Midbrain (tissue), 1 donor: Measurements from ENCODE around the gene TPP1.

Experiments used
- DNase-seq: peaks from one replicate; lab custom pipeline; 2025; lab: John Stamatoyannopoulos, UW

TPP1 gene

DNA sequence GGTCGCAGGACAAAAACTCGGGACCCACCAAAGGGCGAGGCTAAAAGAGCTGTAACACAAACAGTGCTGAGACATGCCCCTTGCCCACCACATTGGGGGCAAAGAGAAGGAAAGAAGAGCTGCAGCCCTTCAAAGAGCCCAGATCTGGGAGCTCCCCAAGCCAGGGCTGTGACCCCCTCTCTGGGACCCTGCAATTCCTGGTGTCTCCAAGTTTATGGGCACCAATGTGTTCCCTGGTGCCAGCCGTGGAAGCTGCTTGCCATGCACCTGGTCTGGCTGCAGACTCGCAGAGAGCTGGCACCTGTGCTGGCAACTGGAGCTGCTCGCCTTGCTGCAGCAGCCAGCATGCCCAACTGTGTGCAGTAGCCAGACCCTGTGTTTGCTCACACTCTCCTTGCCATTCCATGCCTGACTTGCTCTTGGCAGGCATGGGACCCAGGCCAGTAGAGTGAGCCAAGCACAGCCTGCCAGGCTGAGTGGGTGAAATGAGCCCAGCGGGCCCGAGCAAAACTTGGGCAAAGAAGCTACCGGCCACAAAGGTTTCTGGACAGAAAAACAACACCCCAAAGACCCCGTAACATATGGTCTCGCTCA lies 31.8 kb downstream of the TPP1 start:
- peak; percentile 27 for DNase-seq

DNA sequence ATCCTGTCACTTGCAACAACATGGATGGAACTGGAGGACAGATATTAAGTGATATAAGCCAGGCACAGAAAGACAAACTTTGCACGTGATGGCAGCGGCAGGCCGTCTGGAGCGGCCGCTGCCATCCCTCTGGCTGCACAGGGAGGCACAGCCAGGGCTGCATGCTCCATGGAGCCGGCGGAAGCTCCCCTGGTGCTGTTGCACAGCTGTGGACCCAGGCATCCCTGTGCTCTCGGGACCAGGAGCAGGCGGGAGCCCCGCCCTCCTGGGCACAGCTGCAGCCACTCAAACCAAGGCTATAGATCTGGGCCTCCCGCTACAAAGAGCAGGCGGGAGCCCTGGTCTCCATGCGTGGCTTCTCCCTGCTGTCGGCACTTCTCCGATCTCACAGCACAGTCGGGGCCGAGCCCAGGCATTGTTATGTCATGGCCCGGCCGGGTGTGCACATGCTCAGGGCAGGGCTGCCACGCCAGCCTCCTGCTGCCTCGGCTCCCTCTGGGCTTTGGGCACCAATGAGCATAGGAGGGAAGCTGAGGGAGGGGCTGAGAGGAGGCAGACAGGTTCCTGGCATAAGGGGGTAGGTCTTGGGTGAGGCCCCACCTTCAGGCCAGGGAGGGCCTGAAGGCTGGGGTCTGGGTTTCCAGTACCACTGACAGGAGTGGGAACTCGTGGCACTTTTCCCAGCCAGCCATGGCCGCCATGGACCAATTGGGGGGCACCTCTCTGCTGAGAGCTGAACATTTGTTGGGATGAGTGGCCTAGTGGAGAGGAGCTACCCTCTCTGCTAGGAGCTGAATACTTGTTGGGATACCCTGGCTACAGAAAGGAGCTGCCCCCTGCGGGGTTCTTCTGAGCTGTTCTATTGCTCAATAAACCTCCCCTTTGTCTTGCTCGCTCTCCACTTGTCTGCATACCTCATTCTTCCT lies 32.5 kb downstream of the TPP1 start:
- no peak for DNase-seq

DNA sequence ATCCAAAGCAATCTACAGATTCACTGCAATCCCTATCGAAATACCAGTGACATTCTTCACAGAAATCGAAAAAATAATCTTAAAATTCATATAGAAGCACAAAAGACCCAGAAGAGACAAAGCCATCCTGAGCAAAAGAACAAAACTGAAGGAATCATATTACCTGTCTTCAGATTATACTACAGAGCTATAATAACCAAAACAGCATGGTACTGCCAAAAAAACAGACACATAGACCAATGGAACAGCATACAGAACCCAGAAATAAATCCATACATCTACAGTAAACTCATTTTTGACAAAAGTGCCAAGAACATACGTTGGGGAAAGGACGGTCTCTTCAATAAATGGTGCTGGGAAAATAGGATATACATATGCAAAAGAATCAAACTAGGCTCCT lies 34.7 kb downstream of the TPP1 start:
- no peak for DNase-seq

DNA sequence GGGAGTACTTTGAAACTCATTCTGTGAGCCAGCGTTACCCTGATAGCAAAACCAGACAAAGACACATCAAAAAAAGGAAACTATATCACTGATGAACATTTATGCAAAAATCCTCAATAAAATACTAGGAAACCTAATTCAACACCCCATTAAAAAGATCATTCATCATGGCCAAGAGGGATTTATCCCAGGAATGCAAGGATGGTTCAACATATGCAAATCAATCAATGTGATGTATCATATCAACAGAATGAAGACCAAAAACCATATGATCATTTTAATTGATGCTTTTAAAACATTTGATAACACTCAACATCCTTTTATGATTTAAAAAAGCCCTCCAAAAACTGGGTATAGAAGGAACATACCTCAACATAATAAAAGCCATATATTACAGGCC lies 35.6 kb downstream of the TPP1 start:
- no peak for DNase-seq

DNA sequence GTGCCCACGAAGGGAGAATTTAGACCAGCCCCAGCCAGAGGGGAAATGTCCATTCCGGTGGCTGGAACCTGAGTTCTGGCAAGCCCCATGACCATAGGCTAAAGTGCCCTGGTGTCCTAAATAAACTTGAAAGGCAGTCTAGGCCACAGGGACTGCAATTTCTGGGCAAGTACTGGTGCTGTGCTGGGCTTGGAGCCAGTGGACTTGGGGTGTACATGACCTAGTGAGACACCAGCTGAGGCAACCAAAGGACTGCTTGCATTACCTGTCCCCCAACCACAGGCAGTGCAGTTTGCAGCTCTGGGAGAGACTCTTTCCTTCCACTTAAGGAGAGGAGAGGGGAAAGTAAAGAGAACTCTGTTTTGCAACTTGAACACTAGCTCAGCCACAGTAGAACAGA lies 39.5 kb downstream of the TPP1 start:
- DNase-seq, result no peak

DNA sequence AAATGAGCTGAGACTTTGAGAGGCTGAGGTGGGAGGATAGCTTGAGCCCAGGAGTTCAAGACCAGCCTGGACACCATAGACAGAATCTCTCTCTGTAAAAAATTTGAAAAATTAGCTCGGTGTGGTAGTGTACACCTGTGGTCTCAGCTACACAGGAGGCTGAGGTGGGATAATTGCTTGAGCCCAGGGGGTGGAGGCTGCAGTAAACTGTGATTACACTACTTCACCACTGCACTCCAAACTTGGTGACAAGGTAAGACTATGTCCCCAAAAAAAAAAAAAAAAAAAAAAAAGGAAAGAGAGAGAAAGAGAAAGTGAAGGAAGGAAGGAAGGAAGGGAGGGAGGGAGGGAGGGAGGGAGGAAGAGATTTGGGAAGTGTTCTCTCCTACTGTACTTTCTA lies 41.1 kb downstream of the TPP1 start:
- no peak for DNase-seq

DNA sequence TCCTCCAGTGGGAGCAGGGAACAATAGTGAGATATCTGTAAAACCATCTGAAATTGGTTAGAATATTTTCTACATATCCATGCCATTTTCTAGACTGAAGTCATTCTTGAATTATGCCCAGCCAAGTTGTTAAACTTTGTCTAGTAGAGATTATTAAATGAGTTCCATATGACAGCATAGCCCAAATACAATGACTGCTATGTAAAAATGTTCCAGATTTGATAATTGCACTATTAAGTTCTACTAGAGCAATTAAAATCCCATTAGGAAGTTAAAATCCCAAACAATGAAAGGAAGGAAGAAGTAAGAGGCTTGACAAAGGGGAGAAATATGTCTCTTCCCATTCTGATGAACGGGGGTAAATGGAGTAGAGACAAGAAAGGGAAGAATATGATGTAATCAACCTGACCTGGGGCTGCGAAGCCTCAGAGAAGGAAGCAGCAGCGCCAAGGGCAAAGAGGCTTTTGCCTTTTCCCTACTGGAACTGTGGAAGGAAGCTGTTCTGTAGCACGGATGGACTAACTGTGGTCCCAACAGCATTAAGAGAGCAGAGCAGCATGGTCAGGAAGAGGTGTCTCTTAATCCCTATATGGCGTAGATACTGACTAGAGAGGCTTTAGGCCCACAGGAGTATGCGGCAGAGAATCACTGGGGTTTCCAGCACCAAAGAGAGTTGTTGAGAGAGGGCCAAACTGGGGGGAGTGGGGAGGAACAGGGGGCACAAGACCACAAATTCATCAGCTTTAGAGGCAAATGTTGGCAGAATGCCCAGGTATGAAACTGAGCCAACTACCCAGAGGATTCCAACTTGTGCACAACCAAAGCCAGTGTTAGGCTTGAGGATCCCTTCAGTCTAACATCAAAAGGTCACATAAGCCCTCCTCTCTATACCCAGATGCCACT lies 42.5 kb downstream of the TPP1 start:
- DNase-seq, result peak; percentile 92

DNA sequence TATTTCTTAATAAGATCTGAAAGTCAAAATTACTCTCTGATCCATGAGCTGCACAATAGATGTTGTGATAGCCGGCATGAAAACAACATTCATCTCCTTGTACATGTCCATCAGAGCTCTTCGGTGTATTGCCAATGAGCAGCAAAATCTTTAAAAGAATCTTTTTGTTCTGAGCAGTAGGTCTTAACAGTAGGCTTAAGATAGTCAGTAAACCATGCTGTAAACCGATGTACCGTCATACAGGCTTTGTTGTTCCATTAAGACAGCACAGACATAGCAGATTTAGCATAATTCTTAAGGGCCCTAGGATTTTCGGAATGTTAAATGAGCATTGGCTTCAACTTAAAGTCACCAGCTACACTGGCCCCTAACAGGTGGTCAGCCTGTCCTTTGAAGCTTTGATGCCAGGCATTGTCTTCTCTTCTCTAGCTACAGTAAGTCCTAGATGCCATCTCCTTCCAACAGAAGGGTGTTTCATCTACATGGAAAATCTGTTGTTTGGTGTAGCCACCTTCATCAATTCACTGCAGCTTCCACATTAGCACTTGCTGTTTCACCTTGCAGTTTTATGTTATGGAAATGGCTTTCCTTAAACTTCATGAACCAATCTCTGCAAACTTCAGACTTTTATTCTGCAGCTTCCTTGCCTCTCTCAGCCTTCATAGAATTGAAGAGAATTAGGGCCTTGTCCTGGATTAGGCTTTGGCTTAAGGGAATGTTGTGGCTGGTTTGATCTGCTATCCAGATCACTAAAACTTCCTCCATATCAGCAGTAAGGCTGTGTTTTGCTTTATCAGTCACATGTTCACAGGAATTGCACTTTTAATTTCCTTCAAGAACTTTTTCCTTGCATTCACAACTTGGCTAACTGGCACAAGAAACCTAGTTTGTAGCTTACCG lies 44.2 kb downstream of the TPP1 start:
- DNase-seq, result peak; percentile 25

DNA sequence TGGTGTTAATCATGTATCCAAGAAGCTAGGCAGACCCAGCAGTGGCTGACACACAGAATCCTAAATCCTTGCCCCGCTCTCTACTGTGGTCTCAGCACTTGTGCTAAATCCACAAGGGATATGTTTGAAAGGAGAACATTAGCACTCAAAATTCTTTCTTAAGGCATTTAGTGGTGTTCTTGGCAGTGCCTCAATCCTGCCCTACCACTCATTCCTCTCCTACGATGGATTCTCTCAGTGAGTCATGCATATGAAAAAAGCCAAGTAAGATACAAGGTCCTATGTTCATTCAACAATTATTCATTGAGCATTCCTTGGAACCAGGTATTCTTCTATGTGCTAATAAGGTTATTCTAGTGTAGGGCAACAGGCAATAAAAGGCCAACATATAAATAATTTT lies 47.0 kb downstream of the TPP1 start:
- DNase-seq, result peak; percentile 13

DNA sequence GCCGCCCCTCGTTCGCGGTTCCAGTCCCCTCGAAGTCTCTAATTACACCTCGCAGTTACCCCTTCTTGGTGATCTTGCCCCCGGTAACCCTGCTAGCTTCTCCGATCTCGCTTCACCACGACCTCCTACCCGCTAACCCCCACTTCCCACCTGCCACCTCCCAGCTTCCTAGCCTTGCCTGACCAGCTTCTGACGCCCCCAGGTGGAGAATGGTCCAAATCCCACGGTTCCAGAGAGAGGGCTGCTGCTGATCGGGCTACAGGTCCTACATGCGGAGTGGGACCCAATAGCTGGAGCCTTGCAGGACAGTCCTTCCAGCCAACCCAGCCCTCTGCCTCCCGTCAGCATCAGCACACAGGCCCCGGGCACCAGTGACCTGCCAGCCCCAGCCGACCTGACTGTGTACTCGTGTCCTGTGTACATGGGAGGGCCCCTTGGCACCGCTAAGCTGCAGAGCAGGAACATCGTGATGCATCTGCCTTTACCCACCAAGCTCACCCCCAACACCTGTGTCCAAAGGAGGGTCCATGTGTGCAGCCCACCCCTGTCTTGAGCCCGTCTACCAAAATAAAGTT lies 47.7 kb downstream of the TPP1 start:
- no peak for DNase-seq

DNA sequence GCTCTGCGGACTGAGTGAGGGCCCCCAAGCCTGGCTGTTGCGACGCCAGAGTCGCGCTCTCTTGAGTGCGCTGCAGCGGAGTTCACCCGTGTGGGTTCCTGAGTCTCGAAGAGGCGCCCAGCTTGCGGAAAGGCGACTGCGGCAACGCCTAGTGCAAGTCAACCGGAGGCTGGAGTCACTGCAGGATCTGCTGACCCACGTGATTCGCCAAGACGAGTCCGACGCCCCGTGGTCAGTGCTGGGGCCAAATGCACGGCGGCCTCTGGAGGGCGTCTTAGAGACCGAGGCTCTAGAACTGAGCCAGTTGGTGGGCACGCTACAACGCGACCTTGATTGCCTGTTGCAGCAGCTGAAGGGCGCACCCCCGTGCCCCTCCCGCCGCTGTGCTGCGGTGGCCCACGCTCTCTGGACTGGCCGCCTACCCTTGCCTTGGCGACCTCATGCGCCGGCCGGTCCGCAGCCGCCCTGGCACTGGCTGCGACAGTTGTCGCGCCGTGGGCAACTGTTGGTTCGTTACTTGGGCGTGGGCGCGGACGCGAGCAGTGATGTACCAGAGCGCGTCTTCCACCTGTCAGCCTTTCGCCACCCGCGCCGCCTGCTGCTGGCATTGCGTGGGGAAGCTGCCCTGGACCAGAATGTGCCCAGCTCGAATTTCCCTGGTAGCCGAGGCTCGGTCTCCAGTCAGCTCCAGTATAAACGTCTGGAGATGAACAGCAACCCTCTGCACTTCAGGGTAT lies 48.4 kb downstream of the TPP1 start:
- DNase-seq, result no peak

DNA sequence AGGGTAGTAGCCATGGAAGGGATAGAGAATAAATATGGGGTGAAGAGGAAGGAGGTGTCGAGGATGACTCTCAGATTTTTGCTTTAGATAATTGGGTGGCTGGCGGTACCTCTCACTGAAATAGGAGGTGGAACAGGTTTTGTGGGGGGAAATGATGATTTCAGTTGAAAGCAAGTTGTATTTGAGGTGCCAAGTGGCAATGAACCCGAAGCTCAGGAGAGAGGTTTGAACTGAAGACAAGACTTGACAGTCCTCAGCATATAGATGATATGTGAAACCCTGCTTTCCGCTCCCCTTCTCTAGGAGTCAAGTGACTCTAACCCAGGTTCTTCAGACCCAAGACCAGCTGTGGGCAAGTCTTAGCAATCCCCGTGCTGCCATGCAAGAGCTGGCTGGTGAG lies 49.5 kb downstream of the TPP1 start:
- no peak for DNase-seq

DNA sequence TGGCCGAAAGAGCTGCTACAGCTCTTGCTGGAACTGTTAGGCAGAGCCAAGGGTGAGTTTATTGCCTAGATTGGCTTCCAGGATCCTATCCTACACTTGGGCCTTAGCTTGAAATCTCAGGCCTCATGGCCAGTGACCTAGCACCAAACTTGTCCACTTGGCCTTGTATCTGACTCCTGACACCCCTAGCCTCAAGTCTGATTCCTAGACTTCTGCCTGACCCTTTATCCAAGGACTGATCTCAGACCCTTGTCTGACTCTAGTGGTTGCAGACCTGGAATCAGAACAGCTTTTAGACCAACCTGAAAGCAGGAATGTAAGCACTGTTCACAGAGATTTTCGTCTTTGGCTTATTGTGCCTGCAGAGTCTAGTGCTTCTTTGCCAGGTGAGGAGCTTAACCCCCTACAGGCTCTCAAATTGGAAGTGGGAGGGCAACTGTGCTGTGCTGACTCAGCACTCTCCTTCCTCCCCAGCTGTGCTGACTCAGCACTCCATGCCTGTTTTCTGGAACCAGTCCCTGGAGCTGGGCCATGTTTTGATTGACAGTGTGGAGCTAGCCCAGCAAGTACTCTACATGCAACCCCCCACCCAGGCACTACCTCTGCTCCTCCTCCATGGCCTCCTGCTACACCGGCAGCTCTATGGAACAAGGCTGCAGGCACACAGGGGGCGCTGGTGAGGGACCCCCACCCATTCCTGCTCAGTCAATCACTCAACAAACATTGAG lies 50.9 kb downstream of the TPP1 start:
- peak; percentile 31 for DNase-seq

DNA sequence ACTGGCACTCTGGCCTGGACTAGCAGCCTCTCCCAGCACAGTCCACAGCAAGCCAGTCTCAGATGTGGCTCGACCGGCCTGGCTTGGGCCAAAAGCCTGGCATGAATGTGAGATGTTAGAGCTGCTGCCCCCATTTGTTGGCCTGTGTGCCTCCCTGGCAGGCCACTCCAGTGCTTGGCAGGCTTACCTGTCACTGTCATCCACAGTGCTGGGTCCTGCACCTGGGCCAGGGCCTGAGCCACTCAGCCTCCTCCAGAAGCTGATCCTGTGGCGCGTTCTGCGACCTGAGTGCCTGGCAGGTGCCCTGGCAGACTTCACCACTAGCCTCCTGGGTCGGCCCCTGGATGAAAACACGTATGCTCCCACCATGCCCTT lies 51.9 kb downstream of the TPP1 start:
- no peak for DNase-seq

DNA sequence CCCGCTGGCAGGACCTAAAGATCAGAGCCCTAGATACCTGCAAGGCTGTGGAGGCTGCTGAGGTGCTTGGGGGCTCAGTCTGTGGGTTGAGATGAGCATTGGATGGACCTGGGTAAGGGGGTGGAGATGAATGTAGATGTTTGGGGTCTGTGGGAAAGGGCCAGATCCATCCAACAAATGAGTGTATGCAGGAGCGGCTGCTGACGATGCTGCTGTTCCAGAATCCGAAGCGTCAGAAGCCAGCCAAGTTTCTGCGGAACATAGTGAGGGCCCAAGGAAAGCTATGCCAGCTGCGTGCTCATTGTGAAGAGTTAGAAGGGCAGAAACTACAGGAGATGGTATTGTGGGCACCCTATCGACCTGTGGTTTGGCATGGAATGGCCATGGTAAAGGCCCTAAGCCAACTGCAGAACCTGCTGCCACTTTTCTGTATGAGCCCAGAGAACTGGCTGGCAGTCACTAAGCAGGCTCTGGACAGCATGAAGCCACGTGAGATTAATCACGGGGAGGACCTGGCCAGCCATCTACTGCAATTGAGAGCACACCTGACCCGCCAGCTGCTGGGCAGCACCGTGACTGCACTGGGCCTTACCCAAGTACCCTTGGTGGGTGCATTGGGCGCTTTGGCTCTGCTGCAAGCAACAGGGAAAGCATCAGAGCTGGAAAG lies 52.4 kb downstream of the TPP1 start:
- no peak for DNase-seq

DNA sequence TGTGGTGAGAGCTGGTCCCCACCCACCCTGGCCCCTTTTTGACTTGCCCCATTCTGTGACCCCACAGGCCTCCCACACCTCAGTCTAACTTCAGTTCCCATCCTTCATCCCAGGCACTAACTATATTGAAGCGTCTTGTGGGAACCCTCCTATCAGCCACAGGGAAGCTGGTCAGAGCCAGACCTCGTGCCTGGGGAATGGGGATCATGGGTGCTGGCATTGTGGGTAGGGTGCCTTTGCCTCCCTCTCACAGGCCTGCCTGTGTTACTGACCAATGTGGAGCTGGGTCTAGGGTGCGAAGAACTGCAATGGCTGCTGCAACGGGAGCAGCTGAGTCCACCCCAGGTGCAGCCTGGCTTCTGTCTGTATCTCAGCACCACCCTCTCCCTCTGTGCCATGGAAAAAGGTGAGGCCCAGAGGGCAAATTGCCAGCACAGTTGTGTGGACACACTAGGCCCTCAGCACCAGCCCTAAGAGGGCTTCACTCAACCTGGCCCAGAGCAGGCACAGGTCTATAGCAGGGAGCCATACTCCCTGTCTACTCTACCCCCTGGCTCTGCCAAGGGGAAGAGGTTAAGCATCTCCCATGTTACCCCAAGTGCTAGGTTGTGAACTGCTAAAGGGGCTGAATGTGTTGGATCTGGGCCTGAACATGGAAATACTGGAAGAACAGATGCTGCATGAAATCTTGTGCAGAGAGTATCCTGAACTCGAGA lies 53.1 kb downstream of the TPP1 start:
- no peak for DNase-seq

DNA sequence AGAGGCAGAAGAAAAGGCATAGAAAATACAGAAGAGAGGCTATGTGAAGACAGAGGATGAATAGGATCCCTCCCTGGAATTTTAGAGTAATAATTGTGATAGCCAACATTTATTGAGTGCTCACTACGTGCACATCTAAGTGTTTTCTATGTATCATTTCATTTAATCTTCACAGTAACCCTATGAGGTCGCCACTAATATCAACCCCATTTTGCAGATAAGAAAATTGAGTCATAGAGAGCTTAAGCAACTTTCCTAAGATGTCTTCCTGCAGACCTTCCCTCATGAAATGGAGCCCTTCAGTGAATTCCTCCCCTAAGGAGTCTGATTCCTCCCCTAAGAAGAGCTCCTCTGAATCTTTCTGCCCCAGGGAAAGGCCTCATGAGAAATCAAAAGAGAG lies 53.9 kb downstream of the TPP1 start:
- no peak for DNase-seq

DNA sequence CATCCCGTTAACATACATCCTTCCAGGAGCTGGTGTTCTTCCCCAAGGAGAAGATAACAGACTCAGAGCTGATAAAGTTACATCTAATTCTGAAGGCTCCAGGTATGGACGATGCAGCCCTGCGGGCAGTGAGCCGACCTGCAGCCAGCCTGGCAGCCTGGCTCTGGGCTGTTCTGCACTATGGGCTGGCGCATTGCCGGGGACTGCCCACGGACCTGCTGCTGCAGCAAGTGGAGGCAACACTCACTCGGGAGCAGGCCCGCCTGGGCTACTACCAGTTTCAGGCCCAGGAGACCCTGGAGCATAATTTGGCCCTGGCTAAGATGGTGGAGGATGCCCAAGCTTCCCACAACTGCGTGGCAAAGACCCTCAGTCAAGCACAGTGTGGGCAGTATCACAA lies 55.6 kb downstream of the TPP1 start:
- DNase-seq, result no peak
